Transverse colon (tissue), 4 donors: ENCODE results near the gene ARID3B.

Experiments used
- CTCF ChIP-seq, 5 experiments: fragments of 200-600 bp in 3 of 5; fragments of 450-650 bp in 2 of 5; sonication (generic) in 3 of 5; IDR thresholded peaks; 1 replicate in 2 of 5; 2 replicates in 3 of 5; pipeline ENCODE4 v1.5.1; 2016 to 2017; ENCODE audit warnings: antibody characterized with exemption in 5 of 5, inconsistent platforms in 3 of 5, mild to moderate bottlenecking in 2 of 5, moderate library complexity in 1 of 5
- EP300 ChIP-seq: sonication (generic); formaldehyde crosslinking; IDR thresholded peaks from one replicate; pipeline ENCODE4 v1.6.1; 2017; ENCODE audit warnings: antibody characterized with exemption, low read depth
- POLR2AphosphoS5 ChIP-seq, 3 donors: sonication (generic); formaldehyde crosslinking; IDR thresholded peaks; one replicate each; pipeline ENCODE4 v1.6.1; 2016; ENCODE audit warnings: antibody characterized with exemption in 3 of 3

DNA sequence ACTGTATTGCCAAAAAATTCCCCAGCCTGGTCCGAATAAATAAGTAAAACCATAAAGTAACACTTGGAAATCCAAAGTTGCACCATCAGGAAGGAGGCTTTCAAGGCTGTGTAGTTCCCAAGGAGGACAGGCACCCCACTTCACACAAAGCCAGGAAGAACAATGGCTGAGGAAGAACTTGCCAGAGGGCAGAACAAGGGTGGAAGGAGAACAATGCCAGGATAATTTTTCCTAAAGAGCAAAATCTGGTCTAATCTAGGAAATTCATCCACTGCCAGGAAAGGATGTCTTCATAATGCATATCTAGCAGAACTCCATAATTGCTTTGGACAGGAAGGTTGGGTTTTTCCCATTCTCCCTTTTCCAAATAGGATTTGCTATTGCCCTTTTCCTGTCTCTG is 15.7 kb upstream of the ARID3B start:
- no peak for TF ChIP-seq POLR2AphosphoS5 (IDR thresholded peaks at IDR 0.05)
- no peak for TF ChIP-seq EP300
- TF ChIP-seq CTCF (IDR thresholded peaks at IDR 0.05): no peak
